ENCODE results near the gene HOXC6. TPM values are rescaled to one million over a fixed set of nuclear protein-coding genes. Genes with fewer than 3 reads are reported as not detected.

Gene HOXC6
- total and polyA plus RNA-seq, 2 experiments from 2014 or later: not detected

- Histone ChIP-seq H2AFZ (no peak overlapping the region), H3K36me3 (ENCODE audit: insufficient read depth) (no peaks in the 10 kb centered on the region), H3K9me2 (ENCODE audit: insufficient read depth) (no peaks in the 10 kb centered on the region), H3K4me3 (no peak overlapping the region), H3K79me2 (replicated peaks; ENCODE audit: insufficient read depth) (no peaks in the 10 kb centered on the region), H3F3A (replicated peaks; ENCODE audit: low read depth) (peaks cover 35% of the 10 kb centered on the region), H3K27ac (ENCODE audit: low read depth) (no peak overlapping the region), H3K4me2 (peak overlapping the region; percentile 43; the same call in 1 of the 2 replicates), H3K27me3 (ENCODE audit: insufficient read depth) (peaks cover 100% of the 10 kb centered on the region), H3K4me1 (ENCODE audit: insufficient read depth) (peaks cover 66% of the 10 kb centered on the region), H4K20me1 (replicated peaks; ENCODE audit: insufficient read depth) (peaks cover 26% of the 10 kb centered on the region)
- DNase-seq (ENCODE audit: low spot score) (no peak), ATAC-seq (no peak)
- H3K4me1 Mint-ChIP-seq: peaks cover 37% of the 10 kb centered on the region
- H3K36me3 Mint-ChIP-seq (ENCODE audit: low read depth): no peaks in the 10 kb centered on the region
- no peak for TF ChIP-seq CTCF (conservative IDR thresholded peaks at IDR 0.05; ENCODE audit: low read depth in 2 of 2)
- TF ChIP-seq REST (IDR thresholded peaks at IDR 0.05; ENCODE audit: unreplicated experiment): no peak
- no peak for TF ChIP-seq ETS1 (IDR thresholded peaks at IDR 0.05)
- peak; percentile 79 for TF ChIP-seq EZH2 (IDR thresholded peaks at IDR 0.05; ENCODE audit: low read depth, unreplicated experiment)
- peak; percentile 50 for TF ChIP-seq EZH2phosphoT487 (IDR thresholded peaks at IDR 0.05; ENCODE audit: unreplicated experiment)
- TF ChIP-seq ZNF462 (CRISPR knock-in tag; IDR thresholded peaks at IDR 0.05): no peak
- no peak for TF ChIP-seq NANOG (IDR thresholded peaks at IDR 0.05; ENCODE audit: borderline replicate concordance)
- no peaks in the 10 kb centered on the region for H3K9me3 Mint-ChIP-seq
- no peak overlapping the region; the same call in 2 of the 3 replicates for H3K4me3 Mint-ChIP-seq
- no peak overlapping the region for H3K27ac Mint-ChIP-seq
- H3K27me3 Mint-ChIP-seq (ENCODE audit: insufficient read depth, low read depth, poor library complexity): peaks cover 98% of the 10 kb centered on the region
These were observed 13.0 kb upstream of the HOXC6 start for GRCh38 chr12:54015018-54015931.

Measured in GM23338 (cell line).